ENCODE measurements around the gene C20orf204. TPM values are rescaled to one million over a fixed set of nuclear protein-coding genes. Genes with fewer than 3 reads are reported as not detected.

The C20orf204 gene
- total and polyA plus RNA-seq, 2 of the 8 experiments (the other 6 are each of a cell fraction or from before 2014, with no cell fraction given) = 0.39 to 0.52 TPM

- no peak overlapping the region for H2BK120ac ChIP-seq (replicated peaks; ENCODE audit: low read depth, low read length)
- H3K56ac ChIP-seq (replicated peaks; ENCODE audit: insufficient read length, low read depth, low read length) = no peak overlapping the region
- no peak overlapping the region for H3K4ac ChIP-seq (replicated peaks; ENCODE audit: insufficient read length, low read depth, low read length)
- H3K23ac ChIP-seq (ENCODE audit: insufficient read length) = no peak overlapping the region
- DNase-seq (ENCODE audit: low read depth in 1 of 2, low spot score in 2 of 2) (no peak), FAIRE-seq (no peak)
- H4K20me1 ChIP-seq (replicated peaks in 1 of 2; ENCODE audit: control insufficient read depth in 1 of 2, insufficient read depth in 2 of 2, low read length in 2 of 2) = peaks cover 3 to 20% of the 10 kb centered on the region in 2 experiments
- H3K79me1 ChIP-seq (ENCODE audit: low read depth, low read length) = peaks cover 10% of the 10 kb centered on the region
- H2BK12ac ChIP-seq (ENCODE audit: low read depth, low read length) = no peak overlapping the region
- ChIA-PET POLR2A (ENCODE audit: partially characterized antibody) (interaction anchor here (0.7 to 1.5 kb wide), 2 partner anchors 9 to 10 kb away, joined by 3 to 5 read pairs; no protein-coding TSS in a partner anchor), CTCF (ENCODE audit: partially characterized antibody) (interaction anchor here (0.6 to 3.0 kb wide), 3 partner anchors 14 to 96 kb away, joined by 3 to 17 read pairs (median 5); no protein-coding TSS in a partner anchor)
- WGBS, 2 experiments (ENCODE audit: extremely low coverage in 1 of 2, insufficient coverage in 1 of 2, insufficient read length in 1 of 2, insufficient replicate concordance in 2 of 2, low coverage in 1 of 2, low lambda C conversion rate in 2 of 2, missing lambda C conversion rate in 1 of 2) = 90% methylated on average over 17 of the region's 17 CpGs; no CpG with 5 or more reads in 1 of the 2 experiments
- no peak overlapping the region; the same call in 1 of the 2 replicates for H4K8ac ChIP-seq (ENCODE audit: extremely low read depth, insufficient read depth, low read length)
- H3K79me2 ChIP-seq (ENCODE audit: control insufficient read depth in 1 of 2, insufficient read depth in 2 of 2, low read length in 2 of 2) = no peaks in the 10 kb centered on the region
- H3K27ac ChIP-seq (ENCODE audit: low read depth, low read length) = no peak overlapping the region
- no peak overlapping the region for H2BK20ac ChIP-seq (ENCODE audit: low read length)
- no peak overlapping the region for H3K4me3 ChIP-seq (ENCODE audit: extremely low read depth in 1 of 4, insufficient read depth in 2 of 4, low read depth in 3 of 4, low read length in 4 of 4)
- H2AK5ac ChIP-seq (ENCODE audit: low read depth, low read length) = no peak overlapping the region
- H3K27me3 ChIP-seq (replicated peaks in 1 of 4; ENCODE audit: control insufficient read depth in 3 of 4, extremely low read depth in 1 of 4, insufficient read depth in 3 of 4, low read length in 3 of 4) = no peaks in the 10 kb centered on the region
- no peak overlapping the region for H3K9ac ChIP-seq (replicated peaks in 1 of 4; ENCODE audit: extremely low read depth in 1 of 4, low read depth in 3 of 4, low read length in 3 of 4)
- H4K91ac ChIP-seq (replicated peaks; ENCODE audit: insufficient read length, low read length) = no peak overlapping the region
- no peak overlapping the region for H3K4me2 ChIP-seq (ENCODE audit: insufficient read depth in 1 of 2, low read depth in 2 of 2, low read length in 2 of 2)
- no peaks in the 10 kb centered on the region for H3K9me3 ChIP-seq (ENCODE audit: insufficient read depth in 2 of 2, low read depth in 1 of 2, low read length in 1 of 2)
- H3K23me2 ChIP-seq (ENCODE audit: low read depth, low read length) = 0 out of 2 replicates have a peak, but pooled peaks cover 4% of the 10 kb centered on the region
- H2BK5ac ChIP-seq (ENCODE audit: low read depth, low read length) = no peak overlapping the region
- no peak overlapping the region for H4K5ac ChIP-seq (ENCODE audit: insufficient read length, low read depth, low read length)
- H2BK15ac ChIP-seq (ENCODE audit: low read length) = no peak overlapping the region
- no peak overlapping the region for H3K14ac ChIP-seq (ENCODE audit: insufficient read length)
- TF ChIP-seq EP300 (IDR thresholded peaks at IDR 0.05; ENCODE audit: borderline replicate concordance in 1 of 2, low read depth in 2 of 2, low read length in 2 of 2) (no peak), SP2 (IDR thresholded peaks at IDR 0.05; ENCODE audit: low read length) (no peak), RNF2 (IDR thresholded peaks at IDR 0.05; ENCODE audit: borderline replicate concordance, low read depth, low read length, missing control alignments, poor library complexity, severe bottlenecking) (no peak), ASH2L (IDR thresholded peaks at IDR 0.05; ENCODE audit: low read length) (no peak), CTCF (IDR thresholded peaks at IDR 0.05; ENCODE audit: control extremely low read depth in 1 of 3, insufficient read depth in 1 of 3, low read depth in 1 of 3, low read length in 3 of 3) (no peak), FOSL1 (IDR thresholded peaks at IDR 0.05; ENCODE audit: insufficient read depth, low read depth, low read length) (no peak), SIX5 (IDR thresholded peaks at IDR 0.05; ENCODE audit: low read depth, low read length) (no peak), GABPA (IDR thresholded peaks at IDR 0.05; ENCODE audit: borderline replicate concordance, insufficient read depth, low read length) (no peak)
- no peak overlapping the region for H2AFZ ChIP-seq (ENCODE audit: low read length)
- H3K18ac ChIP-seq (ENCODE audit: extremely low read depth, low read length) = no peak overlapping the region
- H3K4me1 ChIP-seq (replicated peaks in 1 of 4; ENCODE audit: control insufficient read depth in 3 of 4, insufficient read depth in 4 of 4, low read length in 3 of 4) = no peaks in the 10 kb centered on the region
- H3K36me3 ChIP-seq (ENCODE audit: control insufficient read depth in 2 of 4, insufficient read depth in 4 of 4, low read length in 3 of 4) = peaks cover 18 to 47% (median 45%) of the 10 kb centered on the region in 4 experiments
These were observed 11.6 kb upstream of the C20orf204 start for GRCh38 chr20:64024141-64024990.
